GM12891 (cell line): ENCODE results near the gene VSNL1.

Experiments used
- POLR2A ChIP-seq: IDR thresholded peaks from 2 replicates; pipeline ENCODE4 v1.6.1; 2011; ENCODE audit warnings: low read depth, low read length, control low read depth
- TAF1 ChIP-seq: IDR thresholded peaks from 2 replicates; pipeline ENCODE4 v1.6.1; 2011; ENCODE audit warnings: low read depth, low read length, control low read depth

DNA sequence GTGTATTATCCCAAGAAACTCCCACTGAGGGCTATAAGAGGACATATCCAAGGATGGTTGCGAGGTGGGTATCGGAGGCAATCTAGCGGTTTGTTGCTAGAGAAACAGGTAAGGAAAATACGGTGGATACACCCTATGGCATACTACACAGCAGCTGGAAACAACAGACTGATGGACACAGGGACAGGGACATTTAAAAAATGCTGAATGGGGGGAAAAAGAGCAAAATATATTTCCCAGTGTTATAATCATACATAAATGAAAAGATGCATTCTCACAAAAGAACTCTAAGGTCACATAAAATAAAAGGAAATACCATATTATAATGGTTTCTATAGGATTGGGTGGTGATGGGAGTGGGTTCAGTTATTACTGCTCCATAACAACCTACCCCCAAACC is 117.3 kb downstream of the VSNL1 start:
- TF ChIP-seq POLR2A (no peak), TAF1 (no peak)
